Measurements from ENCODE around the gene BMPER. TPM values are rescaled to one million over a fixed set of nuclear protein-coding genes. Genes with fewer than 3 reads are reported as not detected.

Gene BMPER
- total RNA-seq, 1 experiment from 2014 or later: 6.7 TPM

DNA sequence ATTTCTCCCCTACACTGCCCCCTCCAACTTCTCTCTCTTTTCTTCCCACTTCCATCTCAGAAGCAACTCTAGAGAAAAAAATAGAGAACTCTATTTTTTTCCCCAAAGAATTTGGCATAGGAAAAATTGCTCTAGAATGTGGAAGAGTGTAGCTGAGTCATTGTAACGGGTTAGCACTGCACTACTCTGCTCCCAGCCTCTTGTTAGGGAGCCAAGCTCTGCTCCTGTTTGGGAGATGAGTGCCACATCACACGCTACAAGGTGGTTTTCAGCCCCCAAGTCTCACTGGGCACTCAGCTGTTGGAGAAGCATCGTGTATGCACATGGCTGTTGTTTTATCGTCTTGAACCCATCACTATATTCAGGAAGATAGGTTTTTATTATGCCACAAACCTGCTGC lies 136.4 kb downstream of the BMPER start:
- DNase-seq (ENCODE audit: low spot score): no peak
- no TSS peak for BruUV-seq (replicated peaks)
- H3K27ac ChIP-seq (ENCODE audit: low read depth, low read length, poor library complexity, severe bottlenecking): no peak overlapping the region
- TF ChIP-seq EZH2 (IDR thresholded peaks at IDR 0.05; ENCODE audit: borderline replicate concordance, low read depth, low read length, poor library complexity, severe bottlenecking): no peak
- TF ChIP-seq, protein P1, sequence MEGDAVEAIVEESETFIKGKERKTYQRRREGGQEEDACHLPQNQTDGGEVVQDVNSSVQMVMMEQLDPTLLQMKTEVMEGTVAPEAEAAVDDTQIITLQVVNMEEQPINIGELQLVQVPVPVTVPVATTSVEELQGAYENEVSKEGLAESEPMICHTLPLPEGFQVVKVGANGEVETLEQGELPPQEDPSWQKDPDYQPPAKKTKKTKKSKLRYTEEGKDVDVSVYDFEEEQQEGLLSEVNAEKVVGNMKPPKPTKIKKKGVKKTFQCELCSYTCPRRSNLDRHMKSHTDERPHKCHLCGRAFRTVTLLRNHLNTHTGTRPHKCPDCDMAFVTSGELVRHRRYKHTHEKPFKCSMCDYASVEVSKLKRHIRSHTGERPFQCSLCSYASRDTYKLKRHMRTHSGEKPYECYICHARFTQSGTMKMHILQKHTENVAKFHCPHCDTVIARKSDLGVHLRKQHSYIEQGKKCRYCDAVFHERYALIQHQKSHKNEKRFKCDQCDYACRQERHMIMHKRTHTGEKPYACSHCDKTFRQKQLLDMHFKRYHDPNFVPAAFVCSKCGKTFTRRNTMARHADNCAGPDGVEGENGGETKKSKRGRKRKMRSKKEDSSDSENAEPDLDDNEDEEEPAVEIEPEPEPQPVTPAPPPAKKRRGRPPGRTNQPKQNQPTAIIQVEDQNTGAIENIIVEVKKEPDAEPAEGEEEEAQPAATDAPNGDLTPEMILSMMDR (conservative IDR thresholded peaks at IDR 0.05; ENCODE audit: low read depth, low read length): no peak
- ChIA-PET CTCF (no interaction called here), POLR2A (ENCODE audit: low non-redundant PET) (no interaction called here)
- no peaks in the 10 kb centered on the region for H3K9me3 ChIP-seq (ENCODE audit: low read depth, low read length, poor library complexity, severe bottlenecking)
- intact Hi-C loops (cut with micrococcal nuclease; ENCODE audit: unreplicated experiment): loop anchor here (10.0 kb wide), 1 partner anchor 57 kb away; no protein-coding TSS in a partner anchor
- no peaks in the 10 kb centered on the region for H3K36me3 ChIP-seq (ENCODE audit: insufficient read depth, low read length, poor library complexity, severe bottlenecking)
- H3K4me1 ChIP-seq (ENCODE audit: insufficient read depth, low read length, poor library complexity, severe bottlenecking): peaks cover 63% of the 10 kb centered on the region
- no peaks in the 10 kb centered on the region for H3K27me3 ChIP-seq (replicated peaks; ENCODE audit: insufficient read depth, low read depth, low read length, poor library complexity)
- no peak overlapping the region for H3K4me3 ChIP-seq (ENCODE audit: low read depth, low read length, poor library complexity, severe bottlenecking)

DNA sequence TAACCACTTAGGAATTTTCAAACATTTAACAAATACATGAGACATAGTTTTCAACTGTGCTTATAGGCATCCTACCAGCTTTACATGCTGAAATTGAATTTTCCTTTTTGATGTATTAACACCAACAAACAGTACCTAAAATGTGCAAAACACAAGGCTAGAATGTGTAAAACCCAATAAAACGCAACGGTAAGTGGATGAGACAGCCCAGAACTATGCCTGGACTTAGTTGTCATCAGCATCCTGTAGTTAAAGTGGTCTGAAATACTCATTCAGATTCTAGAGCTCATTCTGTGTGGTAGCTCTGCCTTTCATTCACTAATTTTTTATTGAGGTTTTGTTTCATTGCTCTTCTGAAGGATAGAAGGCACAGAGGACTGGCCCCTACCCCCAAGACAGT lies 137.1 kb downstream of the BMPER start:
- ChIA-PET POLR2A (ENCODE audit: low non-redundant PET) (no interaction called here), CTCF (no interaction called here)
- Histone ChIP-seq H3K27me3 (replicated peaks; ENCODE audit: insufficient read depth, low read depth, low read length, poor library complexity) (no peaks in the 10 kb centered on the region), H3K4me1 (ENCODE audit: insufficient read depth, low read length, poor library complexity, severe bottlenecking) (peaks cover 59% of the 10 kb centered on the region), H3K9me3 (ENCODE audit: low read depth, low read length, poor library complexity, severe bottlenecking) (no peaks in the 10 kb centered on the region), H3K36me3 (ENCODE audit: insufficient read depth, low read length, poor library complexity, severe bottlenecking) (no peaks in the 10 kb centered on the region), H3K27ac (ENCODE audit: low read depth, low read length, poor library complexity, severe bottlenecking) (peak overlapping the region; percentile 17), H3K4me3 (ENCODE audit: low read depth, low read length, poor library complexity, severe bottlenecking) (no peak overlapping the region)
- intact Hi-C loops (cut with micrococcal nuclease; ENCODE audit: unreplicated experiment): loop anchor here (10.0 kb wide), 1 partner anchor 58 kb away; no protein-coding TSS in a partner anchor
- no peak for DNase-seq (ENCODE audit: low spot score)
- TF ChIP-seq EZH2 (IDR thresholded peaks at IDR 0.05; ENCODE audit: borderline replicate concordance, low read depth, low read length, poor library complexity, severe bottlenecking): no peak
- TF ChIP-seq, protein P1 (conservative IDR thresholded peaks at IDR 0.05; ENCODE audit: low read depth, low read length): no peak
- no TSS peak for BruUV-seq (replicated peaks)

DNA sequence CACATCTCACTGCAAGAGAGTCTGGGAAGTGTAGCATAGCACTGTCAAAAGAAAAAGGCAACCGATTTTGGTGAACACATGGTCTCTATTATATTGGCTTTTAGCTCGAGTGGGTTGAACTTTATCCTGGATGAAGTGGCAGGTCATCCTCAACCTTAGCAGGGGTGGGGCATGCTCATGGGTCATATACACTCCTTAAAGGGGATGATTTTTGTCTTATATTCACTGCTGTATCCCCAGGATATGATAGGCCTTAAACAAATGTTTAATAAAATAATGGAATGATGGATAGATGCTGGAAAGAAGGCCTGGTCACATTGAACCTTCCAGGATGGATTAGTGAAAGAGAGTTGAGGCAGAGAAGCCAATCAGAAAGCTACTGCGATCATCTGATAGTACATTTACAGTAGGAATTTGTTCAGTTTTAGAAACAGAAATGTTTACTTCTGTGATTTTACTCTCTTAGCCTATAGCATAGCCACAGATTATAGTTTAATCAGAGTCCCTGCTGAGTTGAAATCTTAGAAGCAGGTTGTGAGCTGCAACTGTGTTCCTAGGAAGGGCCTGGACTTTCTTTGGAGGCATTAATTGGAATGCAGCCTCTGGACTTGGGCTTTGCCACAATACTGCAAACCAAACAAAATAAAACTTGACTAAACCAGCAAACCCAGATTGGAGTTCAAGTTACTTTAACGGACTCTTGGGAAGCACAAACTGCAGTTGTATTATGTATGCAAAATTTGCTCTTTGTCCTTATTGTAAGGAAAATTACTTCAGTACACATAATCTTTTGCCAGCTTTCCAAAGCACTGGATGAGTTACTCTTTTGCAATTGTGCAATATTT lies 138.3 kb downstream of the BMPER start:
- POLR2A ChIA-PET (ENCODE audit: low non-redundant PET): no interaction called here
- Histone ChIP-seq H3K4me3 (ENCODE audit: low read depth, low read length, poor library complexity, severe bottlenecking) (no peak overlapping the region), H3K27me3 (replicated peaks; ENCODE audit: insufficient read depth, low read depth, low read length, poor library complexity) (no peaks in the 10 kb centered on the region), H3K9me3 (ENCODE audit: low read depth, low read length, poor library complexity, severe bottlenecking) (no peaks in the 10 kb centered on the region), H3K36me3 (ENCODE audit: insufficient read depth, low read length, poor library complexity, severe bottlenecking) (no peaks in the 10 kb centered on the region), H3K4me1 (ENCODE audit: insufficient read depth, low read length, poor library complexity, severe bottlenecking) (peaks cover 68% of the 10 kb centered on the region), H3K27ac (ENCODE audit: low read depth, low read length, poor library complexity, severe bottlenecking) (peak overlapping the region; percentile 94)
- BruUV-seq (replicated peaks): no TSS peak
- CTCF ChIA-PET: no interaction called here
- TF ChIP-seq EZH2 (IDR thresholded peaks at IDR 0.05; ENCODE audit: borderline replicate concordance, low read depth, low read length, poor library complexity, severe bottlenecking): no peak
- TF ChIP-seq, protein P1 (conservative IDR thresholded peaks at IDR 0.05; ENCODE audit: low read depth, low read length): no peak
- intact Hi-C loops (cut with micrococcal nuclease; ENCODE audit: unreplicated experiment): loop anchor here (10.0 kb wide), 1 partner anchor 59 kb away; no protein-coding TSS in a partner anchor
- no peak for DNase-seq (ENCODE audit: low spot score)
